ENCODE results near the gene CCAR1. TPM values are rescaled to one million over a fixed set of nuclear protein-coding genes. Genes with fewer than 3 reads are reported as not detected.

CCAR1 gene
- total and polyA plus RNA-seq, 10 of the 15 experiments (the other 5 are each of a cell fraction or from before 2014, with no cell fraction given), result 35.5 to 124 (median 79.0) TPM

DNA sequence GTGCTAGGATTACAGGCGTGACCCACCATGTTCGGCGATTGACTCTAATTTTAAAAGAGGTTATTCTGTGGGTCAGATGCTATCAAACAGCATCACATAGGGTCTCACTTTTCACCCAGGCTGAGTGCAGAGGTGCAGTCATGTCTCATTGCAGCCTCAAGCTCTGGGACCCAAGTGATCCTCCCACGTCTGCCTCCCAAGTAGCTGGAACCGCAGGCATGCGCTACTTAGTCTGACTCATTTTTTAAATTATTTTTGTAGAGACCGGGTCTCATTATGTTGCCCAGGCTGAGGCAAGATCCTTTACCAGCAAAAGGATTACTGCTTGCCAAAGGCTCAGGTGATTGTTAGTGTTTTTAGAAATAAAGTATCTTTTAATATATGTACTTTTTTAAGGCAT, 63.4 kb downstream of the CCAR1 start:
- WGBS (ENCODE audit: insufficient coverage, insufficient replicate concordance, low lambda C conversion rate, missing lambda C conversion rate), result 97% methylated on average over 7 of the region's 7 CpGs
- CTCF ChIA-PET, result interaction anchor here (1.5 kb wide), 1 partner anchor 234 kb away, joined by 3 read pairs; no protein-coding TSS in a partner anchor
- in situ Hi-C loops (cut with MboI), result no loop called here

DNA sequence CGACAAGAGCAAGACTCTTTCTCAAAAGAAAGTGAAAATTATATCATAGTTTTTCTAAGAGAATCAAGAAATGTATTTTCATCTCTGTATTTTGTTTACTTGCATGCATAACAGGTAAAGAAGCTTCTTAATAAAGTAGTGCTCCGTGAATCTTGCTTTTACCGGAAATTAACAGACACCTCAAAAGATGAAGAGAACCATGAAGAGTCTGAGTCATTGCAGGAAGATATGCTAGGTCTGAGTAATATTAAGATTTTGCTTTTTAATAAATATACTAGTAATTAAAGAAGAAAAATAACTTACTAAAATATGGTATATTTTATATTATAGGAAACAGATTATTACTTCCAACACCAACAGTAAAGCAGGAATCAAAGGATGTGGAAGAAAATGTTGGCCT, 66.8 kb downstream of the CCAR1 start:
- Histone ChIP-seq H3K79me2 (ENCODE audit: control insufficient read depth, insufficient read depth, low read length) (no peaks in the 10 kb centered on the region), H3K4me3 (no peak overlapping the region), H3K9me3 (replicated peaks; ENCODE audit: control insufficient read depth, insufficient read depth, low read length) (no peaks in the 10 kb centered on the region), H3K36me3 (ENCODE audit: control insufficient read depth in 2 of 2, insufficient read depth in 2 of 2, low read length in 1 of 2) (peaks cover 0 to 59% of the 10 kb centered on the region in 2 experiments), H3K4me2 (ENCODE audit: control insufficient read depth, insufficient read depth) (no peak overlapping the region), H3K9ac (ENCODE audit: control insufficient read depth, insufficient read depth, low read length) (no peak overlapping the region), H3K27me3 (replicated peaks in 1 of 2; ENCODE audit: control insufficient read depth in 2 of 2, insufficient read depth in 2 of 2, low read length in 1 of 2) (no peaks in the 10 kb centered on the region), H3K4me1 (ENCODE audit: control insufficient read depth, insufficient read depth, low read length) (no peaks in the 10 kb centered on the region), H4K20me1 (ENCODE audit: control insufficient read depth, insufficient read depth) (no peaks in the 10 kb centered on the region), H3K27ac (ENCODE audit: control insufficient read depth, insufficient read depth) (no peak overlapping the region), H2AFZ (ENCODE audit: control insufficient read depth, low read depth, low read length) (no peak overlapping the region)
- TF ChIP-seq, protein P1, sequence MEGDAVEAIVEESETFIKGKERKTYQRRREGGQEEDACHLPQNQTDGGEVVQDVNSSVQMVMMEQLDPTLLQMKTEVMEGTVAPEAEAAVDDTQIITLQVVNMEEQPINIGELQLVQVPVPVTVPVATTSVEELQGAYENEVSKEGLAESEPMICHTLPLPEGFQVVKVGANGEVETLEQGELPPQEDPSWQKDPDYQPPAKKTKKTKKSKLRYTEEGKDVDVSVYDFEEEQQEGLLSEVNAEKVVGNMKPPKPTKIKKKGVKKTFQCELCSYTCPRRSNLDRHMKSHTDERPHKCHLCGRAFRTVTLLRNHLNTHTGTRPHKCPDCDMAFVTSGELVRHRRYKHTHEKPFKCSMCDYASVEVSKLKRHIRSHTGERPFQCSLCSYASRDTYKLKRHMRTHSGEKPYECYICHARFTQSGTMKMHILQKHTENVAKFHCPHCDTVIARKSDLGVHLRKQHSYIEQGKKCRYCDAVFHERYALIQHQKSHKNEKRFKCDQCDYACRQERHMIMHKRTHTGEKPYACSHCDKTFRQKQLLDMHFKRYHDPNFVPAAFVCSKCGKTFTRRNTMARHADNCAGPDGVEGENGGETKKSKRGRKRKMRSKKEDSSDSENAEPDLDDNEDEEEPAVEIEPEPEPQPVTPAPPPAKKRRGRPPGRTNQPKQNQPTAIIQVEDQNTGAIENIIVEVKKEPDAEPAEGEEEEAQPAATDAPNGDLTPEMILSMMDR (IDR thresholded peaks at IDR 0.05 in 2 of 3, conservative IDR thresholded peaks at IDR 0.05 in 1 of 3; ENCODE audit: control insufficient read depth in 2 of 3, extremely low read depth in 1 of 3, insufficient read depth in 1 of 3, low read depth in 3 of 3, low read length in 3 of 3), result no peak
- TF ChIP-seq, protein P2, sequence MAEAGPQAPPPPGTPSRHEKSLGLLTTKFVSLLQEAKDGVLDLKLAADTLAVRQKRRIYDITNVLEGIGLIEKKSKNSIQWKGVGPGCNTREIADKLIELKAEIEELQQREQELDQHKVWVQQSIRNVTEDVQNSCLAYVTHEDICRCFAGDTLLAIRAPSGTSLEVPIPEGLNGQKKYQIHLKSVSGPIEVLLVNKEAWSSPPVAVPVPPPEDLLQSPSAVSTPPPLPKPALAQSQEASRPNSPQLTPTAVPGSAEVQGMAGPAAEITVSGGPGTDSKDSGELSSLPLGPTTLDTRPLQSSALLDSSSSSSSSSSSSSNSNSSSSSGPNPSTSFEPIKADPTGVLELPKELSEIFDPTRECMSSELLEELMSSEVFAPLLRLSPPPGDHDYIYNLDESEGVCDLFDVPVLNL (IDR thresholded peaks at IDR 0.05; ENCODE audit: low read depth, low read length), result no peak
- TF ChIP-seq JUNB (IDR thresholded peaks at IDR 0.05), result peak; percentile 68; the same call in 1 of the 2 replicates
- DNase-seq (ENCODE audit: low read depth, low spot score), result no peak
- intact Hi-C loops (cut with micrococcal nuclease; ENCODE audit: unreplicated experiment), result no loop called here
- in situ Hi-C loops (cut with MboI), result no loop called here
- no peak for ATAC-seq
- WGBS (ENCODE audit: insufficient coverage, insufficient replicate concordance, low lambda C conversion rate, missing lambda C conversion rate), result 10% methylated on average over 3 of the region's 3 CpGs
- RAD21 ChIA-PET (ENCODE audit: unreplicated experiment), result no interaction called here
- POLR2A ChIA-PET, result interaction anchor here (1.0 kb wide), 1 partner anchor 66 kb away, joined by 3 read pairs; no protein-coding TSS in a partner anchor
- CTCF ChIA-PET, result no interaction called here
- no TSS peak for BruUV-seq (replicated peaks)
- SMC1A ChIA-PET (ENCODE audit: uncharacterized antibody, unreplicated experiment), result interaction anchor here (1.6 kb wide), 1 partner anchor 238 kb away, joined by 3 read pairs; no protein-coding TSS in a partner anchor
- FAIRE-seq, result no peak

More for the DNA sequence above, 63.4 kb downstream of the CCAR1 start:
- H3K27ac ChIP-seq (ENCODE audit: control insufficient read depth, insufficient read depth), result no peak overlapping the region
- H3K9ac ChIP-seq (ENCODE audit: control insufficient read depth, insufficient read depth, low read length), result no peak overlapping the region
- 0 out of 2 replicates have a peak, but pooled peaks cover 6% of the 10 kb centered on the region for H3K4me1 ChIP-seq (ENCODE audit: control insufficient read depth, insufficient read depth, low read length)
- BruUV-seq (replicated peaks), result no TSS peak
- no peak for TF ChIP-seq IKZF1 (conservative IDR thresholded peaks at IDR 0.05)
- H4K20me1 ChIP-seq (ENCODE audit: control insufficient read depth, insufficient read depth), result no peaks in the 10 kb centered on the region
- RAD21 ChIA-PET (ENCODE audit: unreplicated experiment), result no interaction called here
- POLR2A ChIA-PET, result no interaction called here
- FAIRE-seq (no peak), ATAC-seq (no peak), DNase-seq (ENCODE audit: low read depth, low spot score) (no peak)
- intact Hi-C loops (cut with micrococcal nuclease; ENCODE audit: unreplicated experiment), result no loop called here
- H3K36me3 ChIP-seq (ENCODE audit: control insufficient read depth in 2 of 2, insufficient read depth in 2 of 2, low read length in 1 of 2), result peaks cover 0 to 50% of the 10 kb centered on the region in 2 experiments
- H3K79me2 ChIP-seq (ENCODE audit: control insufficient read depth, insufficient read depth, low read length), result no peaks in the 10 kb centered on the region
- H3K27me3 ChIP-seq (replicated peaks in 1 of 2; ENCODE audit: control insufficient read depth in 2 of 2, insufficient read depth in 2 of 2, low read length in 1 of 2), result no peaks in the 10 kb centered on the region
- H2AFZ ChIP-seq (ENCODE audit: control insufficient read depth, low read depth, low read length), result no peak overlapping the region
- no peak overlapping the region for H3K4me3 ChIP-seq
- SMC1A ChIA-PET (ENCODE audit: uncharacterized antibody, unreplicated experiment), result no interaction called here
- no peak overlapping the region for H3K4me2 ChIP-seq (ENCODE audit: control insufficient read depth, insufficient read depth)
- H3K9me3 ChIP-seq (replicated peaks; ENCODE audit: control insufficient read depth, insufficient read depth, low read length), result no peaks in the 10 kb centered on the region
